SU-DHL-6 (cell line): Measurements from ENCODE around the gene BRSK1.
A peak's percentile ranks its signal among the peaks of the same experiment; 100 is the strongest.

Experiments
- H2AFZ ChIP-seq: fragments of 200-600 bp; sonication (generic); 2 replicates; pipeline ENCODE4 v1.6.1; 2014; ENCODE audit warnings: low read depth, mild to moderate bottlenecking, moderate library complexity, mixed read lengths, antibody characterized with exemption, low read length; ENCODE audit not compliant: severe bottlenecking
- H3F3A ChIP-seq: fragments of 200-600 bp; shearing (Covaris generic); 2 replicates; pipeline ENCODE4 v1.6.0; 2016; ENCODE audit warnings: antibody characterized with exemption, mild to moderate bottlenecking; ENCODE audit not compliant: insufficient read depth
- H3K27ac ChIP-seq: fragments of 200-600 bp; sonication (generic); 2 replicates; pipeline ENCODE4 v1.5.1; 2016; ENCODE audit warnings: low read depth, mild to moderate bottlenecking, low read length, moderate library complexity, mixed read lengths
- H3K27me3 ChIP-seq: fragments of 200-600 bp; sonication (generic), shearing (Covaris generic); 2 replicates; pipeline ENCODE4 v1.6.0; 2014; ENCODE audit warnings: mild to moderate bottlenecking, low read length
- H3K36me3 ChIP-seq: fragments of 200-600 bp; sonication (generic); 2 replicates; pipeline ENCODE4 v1.6.1; 2014; ENCODE audit warnings: mild to moderate bottlenecking, low read length, mixed read lengths
- H3K4me2 ChIP-seq: fragments of 300-600, 200-600 bp; shearing (Covaris generic), sonication (generic); 2 replicates; pipeline ENCODE4 v1.6.0; 2014; ENCODE audit warnings: low read length, low read depth, mild to moderate bottlenecking; ENCODE audit not compliant: poor library complexity, severe bottlenecking
- H3K4me3 ChIP-seq: fragments of 200-600 bp; sonication (generic); 2 replicates; pipeline ENCODE4 v1.5.1; 2014; ENCODE audit warnings: antibody characterized with exemption, low read length, mild to moderate bottlenecking, mixed read lengths; ENCODE audit not compliant: insufficient read depth, poor library complexity, severe bottlenecking
- H3K79me2 ChIP-seq: fragments of 200-600 bp; sonication (generic); 2 replicates; pipeline ENCODE4 v1.6.1; 2014; ENCODE audit warnings: mild to moderate bottlenecking, low read length, moderate library complexity; ENCODE audit not compliant: insufficient read depth
- H3K9ac ChIP-seq: fragments of 200-600 bp; sonication (generic); 2 replicates; pipeline ENCODE4 v1.7.0; 2014; ENCODE audit warnings: mild to moderate bottlenecking, low read length
- H3K9me2 ChIP-seq: fragments of 200-600 bp; sonication (generic); replicated peaks from 2 replicates; pipeline ENCODE4 v1.6.1; 2014; ENCODE audit warnings: low read length; ENCODE audit not compliant: insufficient read depth
- H3K9me3 ChIP-seq: fragments of 200-600 bp; sonication (generic); 2 replicates; pipeline ENCODE4 v1.6.1; 2014; ENCODE audit warnings: low read length, mixed read lengths; ENCODE audit not compliant: insufficient read depth
- H4K20me1 ChIP-seq: fragments of 200-600 bp; sonication (generic); 2 replicates; pipeline ENCODE4 v1.6.1; 2014; ENCODE audit warnings: low read depth, mild to moderate bottlenecking, antibody characterized with exemption, low read length, moderate library complexity, mixed read lengths
- CTCF ChIP-seq: fragments of 200-600 bp; sonication (generic); IDR thresholded peaks from one replicate; pipeline ENCODE4 v1.5.1; 2017; ENCODE audit warnings: antibody characterized with exemption, mild to moderate bottlenecking, low read length, moderate library complexity; ENCODE audit not compliant: insufficient read depth, poor library complexity, severe bottlenecking
- EZH2phosphoT487 ChIP-seq: fragments of 200-600 bp; sonication (generic), shearing (Covaris generic); conservative IDR thresholded peaks from 2 replicates; pipeline ENCODE4 v1.6.1; 2018; ENCODE audit warnings: mild to moderate bottlenecking, antibody characterized with exemption, low read length, moderate library complexity, mixed read lengths

The BRSK1 gene

GRCh38 chr19:55300886-55301458, 17.2 kb downstream of the BRSK1 start:
- H3K79me2 ChIP-seq: no peaks in the 10 kb centered on the region
- no peaks in the 10 kb centered on the region for H3K27me3 ChIP-seq
- H2AFZ ChIP-seq: peak overlapping the region; percentile 90
- no peak overlapping the region for H3K4me3 ChIP-seq
- peak overlapping the region; percentile 54 for H3K4me2 ChIP-seq
- H3K9me3 ChIP-seq: no peaks in the 10 kb centered on the region
- H3F3A ChIP-seq: no peaks in the 10 kb centered on the region
- no peak overlapping the region for H3K27ac ChIP-seq
- TF ChIP-seq CTCF: no peak
- no peak for TF ChIP-seq EZH2phosphoT487
- no peaks in the 10 kb centered on the region for H3K36me3 ChIP-seq
- no peak overlapping the region for H3K9ac ChIP-seq
- H3K9me2 ChIP-seq: no peaks in the 10 kb centered on the region
- H4K20me1 ChIP-seq: no peaks in the 10 kb centered on the region

- Histone ChIP-seq H2AFZ (peak overlapping the region; percentile 90), H3K36me3 (no peaks in the 10 kb centered on the region), H3K9me2 (no peaks in the 10 kb centered on the region), H3F3A (no peaks in the 10 kb centered on the region), H3K4me3 (peak overlapping the region; percentile 18), H3K9me3 (no peaks in the 10 kb centered on the region), H3K9ac (peak overlapping the region; percentile 51), H3K4me2 (peak overlapping the region; percentile 54), H4K20me1 (no peaks in the 10 kb centered on the region), H3K27me3 (no peaks in the 10 kb centered on the region), H3K27ac (no peak overlapping the region), H3K79me2 (no peaks in the 10 kb centered on the region)
- TF ChIP-seq EZH2phosphoT487: no peak
- TF ChIP-seq CTCF: peak; percentile 91
Measured at GRCh38 chr19:55301459-55302317, 17.9 kb downstream of the BRSK1 start.

GRCh38 chr19:55302318-55302703, 18.5 kb downstream of the BRSK1 start:
- TF ChIP-seq EZH2phosphoT487: no peak
- no peak for TF ChIP-seq CTCF
- H3K9me2 ChIP-seq: no peaks in the 10 kb centered on the region
- H2AFZ ChIP-seq: peak overlapping the region; percentile 90
- H3K9ac ChIP-seq: peak overlapping the region; percentile 51; the same call in 1 of the 2 replicates
- H3K9me3 ChIP-seq: no peaks in the 10 kb centered on the region
- peak overlapping the region; percentile 54 for H3K4me2 ChIP-seq
- H3K79me2 ChIP-seq: no peaks in the 10 kb centered on the region
- H3K27ac ChIP-seq: no peak overlapping the region
- H3K36me3 ChIP-seq: no peaks in the 10 kb centered on the region
- H3K27me3 ChIP-seq: no peaks in the 10 kb centered on the region
- H3K4me3 ChIP-seq: no peak overlapping the region
- H3F3A ChIP-seq: no peaks in the 10 kb centered on the region
- H4K20me1 ChIP-seq: no peaks in the 10 kb centered on the region
